Measurements from ENCODE around the gene MAP1LC3A. TPM values are rescaled to one million over a fixed set of nuclear protein-coding genes. Genes with fewer than 3 reads are reported as not detected.

The MAP1LC3A gene
- total and polyA plus RNA-seq, 2 donors (not counting 1 experiment from before 2014, with no cell fraction given), result 3.5 to 10.5 TPM

- TF ChIP-seq CTCF (IDR thresholded peaks at IDR 0.05) (no peak), EZH2 (IDR thresholded peaks at IDR 0.05; ENCODE audit: borderline replicate concordance, insufficient read depth, low read depth, low read length, poor library complexity, severe bottlenecking) (no peak)
- peak; percentile 81 for DNase-seq
- ATAC-seq (ENCODE audit: low read depth), result peak; percentile 67
- Histone ChIP-seq H3K9ac (ENCODE audit: low read length) (peak overlapping the region; percentile 94), H3K27ac (ENCODE audit: low read length in 2 of 2) (peak overlapping the region; percentile 31 to 85), H3K4me3 (ENCODE audit: control extremely low read depth in 1 of 5, extremely low read depth in 1 of 5, insufficient read depth in 1 of 5, low read depth in 2 of 5, low read length in 4 of 5) (peak overlapping the region; percentile 66 to 99 (median 95)), H3K4me1 (ENCODE audit: control insufficient read depth in 2 of 2, insufficient read depth in 2 of 2, low read length in 2 of 2) (peaks cover 5 to 10% of the 10 kb centered on the region in 2 donors), H3K9me3 (ENCODE audit: control extremely low read depth in 1 of 3, control insufficient read depth in 2 of 3, insufficient read depth in 1 of 3, low read length in 2 of 3) (no peaks in the 10 kb centered on the region), H3K27me3 (replicated peaks in 1 of 4; ENCODE audit: control extremely low read depth in 1 of 4, control insufficient read depth in 3 of 4, insufficient read depth in 4 of 4, low read length in 3 of 4) (no peaks in the 10 kb centered on the region), H3K4me2 (replicated peaks; ENCODE audit: low read depth, low read length, poor library complexity, severe bottlenecking) (peak overlapping the region; percentile 83), H3K36me3 (replicated peaks in 1 of 2; ENCODE audit: control extremely low read depth in 1 of 2, control insufficient read depth in 1 of 2, extremely low read depth in 1 of 2, insufficient read depth in 2 of 2, low read length in 1 of 2) (peaks cover 3 to 7% of the 10 kb centered on the region in 2 experiments), H4K20me1 (ENCODE audit: control insufficient read depth, insufficient read depth, low read length, poor library complexity, severe bottlenecking) (peaks cover 20% of the 10 kb centered on the region), H2AFZ (ENCODE audit: insufficient read depth, low read depth, low read length, poor library complexity, severe bottlenecking) (peak overlapping the region; percentile 90), H3K79me2 (ENCODE audit: control insufficient read depth, insufficient read depth, low read length) (peaks cover 49% of the 10 kb centered on the region)
- Mint-ChIP-seq H3K9me3 (ENCODE audit: insufficient read depth) (no peaks in the 10 kb centered on the region), H3K4me3 (peak overlapping the region; percentile 97), H3K4me1 (peaks cover 47% of the 10 kb centered on the region), H3K27ac (peak overlapping the region; percentile 97), H3K27me3 (no peaks in the 10 kb centered on the region)
- 4% methylated on average over 34 of the region's 36 CpGs for WGBS (ENCODE audit: insufficient coverage)
- intact Hi-C loops (cut with micrococcal nuclease), result loop anchor here (1.0 to 5.0 kb wide), 8 partner anchors 43 to 523 kb away; partner anchors contain the start of genes AHCY, EIF2S2, ITCH and MAP1LC3A
- ChIA-PET CTCF (interaction anchor here (0.7 to 5.3 kb wide), 13 partner anchors 12 to 254 kb away, joined by 3 to 38 read pairs (median 5); partner anchors contain the start of genes AHCY, ITCH and MAP1LC3A), POLR2A (interaction anchor here (0.6 to 0.9 kb wide), 2 partner anchors 152 to 161 kb away, joined by 4 to 8 read pairs; partner anchors contain the start of genes ITCH and PIGU)
Measured at GRCh38 chr20:34515484-34516246, 42.9 kb upstream of the MAP1LC3A start.

Measured in B cell (primary cell).